Fibroblast of lung (primary cell): Measurements from ENCODE around the gene MBNL2.

Experiments
- CTCF ChIP-seq, 2 donors: IDR thresholded peaks in 1 of 2; conservative IDR thresholded peaks in 1 of 2; 1 replicate in 1 of 2; 2 replicates in 1 of 2; pipeline ENCODE4 v1.5.1; 2011 to 2012; ENCODE audit warnings: low read length in 2 of 2, control low read depth in 1 of 2, inconsistent platforms in 1 of 2, low read depth in 1 of 2, mild to moderate bottlenecking in 1 of 2
- EZH2 ChIP-seq: IDR thresholded peaks from 2 replicates; pipeline ENCODE4 v1.5.1; 2012; ENCODE audit warnings: low read length, control low read depth, mild to moderate bottlenecking; ENCODE audit errors: missing control alignments

DNA sequence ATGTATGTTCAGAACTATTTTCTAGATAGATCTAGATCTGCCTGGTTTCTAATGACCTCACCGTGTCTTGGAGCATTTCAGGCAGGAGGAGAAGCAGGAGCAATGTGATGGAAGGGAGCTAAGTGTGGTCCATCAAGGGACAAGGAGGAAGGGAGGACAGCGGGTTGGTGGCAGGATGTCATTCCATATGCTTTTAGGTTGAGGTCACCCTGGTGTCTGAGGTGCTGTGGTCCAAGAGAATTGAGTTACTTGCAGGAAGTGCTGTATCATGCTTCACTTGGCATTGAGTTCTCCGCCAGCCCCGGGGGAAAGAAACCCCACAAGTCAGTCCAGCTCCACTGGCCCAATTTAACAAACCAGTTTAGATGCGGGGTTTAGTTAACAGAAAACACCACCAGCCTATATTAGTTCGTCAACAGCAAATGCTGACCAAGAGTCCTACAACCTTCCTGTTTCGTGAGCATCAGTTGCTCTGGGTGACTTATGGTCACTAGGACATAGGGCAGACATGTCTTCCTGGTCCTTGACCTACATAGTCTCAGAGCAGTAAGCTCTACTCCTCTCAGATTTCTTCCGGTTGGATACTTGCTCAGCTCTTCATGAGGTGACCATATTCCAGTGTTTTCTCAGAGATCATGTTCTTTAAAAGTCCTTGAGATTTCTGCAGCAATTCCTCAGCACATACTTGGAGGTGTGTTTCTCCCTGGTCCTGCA is 79.4 kb downstream of the MBNL2 start:
- TF ChIP-seq CTCF (conservative IDR thresholded peaks at IDR 0.05 in 1 of 2, IDR thresholded peaks at IDR 0.05 in 1 of 2; ENCODE audit: low read depth in 1 of 2, low read length in 2 of 2), result no peak
- TF ChIP-seq EZH2, result no peak
